COLO668 (cell line): ENCODE data around the gene MYO1D.
A peak's percentile ranks its signal among the peaks of the same experiment; 100 is the strongest.

ENCODE experiments used
- DNase-seq: peaks from one replicate; lab custom pipeline; 2025; ENCODE audit not compliant: unreplicated experiment; lab: John Stamatoyannopoulos, UW

MYO1D gene

DNA sequence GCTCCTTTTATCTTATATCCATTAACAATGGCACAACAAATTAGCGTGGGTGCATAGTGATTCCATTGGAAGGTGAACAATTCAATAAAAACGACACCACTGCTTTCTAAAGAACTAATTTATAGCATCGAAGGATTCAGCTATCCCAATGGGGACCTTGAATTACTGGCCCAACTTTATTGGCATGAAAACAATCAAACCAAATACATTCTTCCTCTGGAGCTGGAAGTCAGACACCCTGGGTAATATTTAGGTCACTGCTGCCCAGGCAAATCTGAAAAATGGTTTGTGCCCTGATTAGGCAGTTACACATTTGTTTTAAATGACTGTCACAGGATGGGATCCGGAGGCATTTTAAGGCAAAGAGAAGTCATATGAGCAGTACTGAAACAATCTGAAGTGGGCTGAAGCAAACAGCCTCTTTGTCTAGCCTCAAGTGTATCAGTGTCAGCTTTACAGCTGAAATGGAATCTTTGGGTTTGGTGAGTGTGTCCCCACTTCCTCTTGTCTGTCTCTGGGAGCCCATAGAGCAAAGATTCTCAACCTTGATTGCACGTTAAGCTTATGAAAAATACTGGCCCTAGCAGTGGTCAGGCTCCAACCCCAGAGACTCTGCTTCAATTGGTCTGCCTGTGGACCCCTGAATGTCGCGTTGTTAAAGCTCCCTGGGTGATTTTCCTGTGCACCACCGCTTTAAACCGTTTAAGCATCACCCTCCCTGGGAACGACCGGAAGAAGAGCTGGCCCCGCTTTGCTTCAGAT, 359.8 kb downstream of the MYO1D start:
- no peak for DNase-seq

DNA sequence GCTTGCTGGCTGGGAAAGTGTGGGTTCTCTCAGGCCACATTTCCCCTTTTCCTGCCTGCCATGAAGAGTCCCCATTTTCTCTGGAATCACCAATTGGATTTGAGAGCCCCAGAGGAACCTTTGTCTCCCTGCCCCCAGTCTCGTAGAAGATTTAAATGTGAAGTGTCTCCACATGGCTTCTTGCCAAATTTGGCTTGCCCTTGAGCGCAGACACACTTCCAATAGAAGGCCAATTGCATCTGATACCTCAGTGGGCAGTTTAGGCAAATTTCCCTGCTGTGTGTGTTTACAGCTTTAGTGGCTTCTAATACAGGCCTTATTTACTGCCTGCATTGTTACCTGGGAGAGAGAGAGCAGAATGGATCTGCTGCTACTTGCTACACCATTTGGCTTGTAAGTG, 360.5 kb downstream of the MYO1D start:
- peak; percentile 1 for DNase-seq

DNA sequence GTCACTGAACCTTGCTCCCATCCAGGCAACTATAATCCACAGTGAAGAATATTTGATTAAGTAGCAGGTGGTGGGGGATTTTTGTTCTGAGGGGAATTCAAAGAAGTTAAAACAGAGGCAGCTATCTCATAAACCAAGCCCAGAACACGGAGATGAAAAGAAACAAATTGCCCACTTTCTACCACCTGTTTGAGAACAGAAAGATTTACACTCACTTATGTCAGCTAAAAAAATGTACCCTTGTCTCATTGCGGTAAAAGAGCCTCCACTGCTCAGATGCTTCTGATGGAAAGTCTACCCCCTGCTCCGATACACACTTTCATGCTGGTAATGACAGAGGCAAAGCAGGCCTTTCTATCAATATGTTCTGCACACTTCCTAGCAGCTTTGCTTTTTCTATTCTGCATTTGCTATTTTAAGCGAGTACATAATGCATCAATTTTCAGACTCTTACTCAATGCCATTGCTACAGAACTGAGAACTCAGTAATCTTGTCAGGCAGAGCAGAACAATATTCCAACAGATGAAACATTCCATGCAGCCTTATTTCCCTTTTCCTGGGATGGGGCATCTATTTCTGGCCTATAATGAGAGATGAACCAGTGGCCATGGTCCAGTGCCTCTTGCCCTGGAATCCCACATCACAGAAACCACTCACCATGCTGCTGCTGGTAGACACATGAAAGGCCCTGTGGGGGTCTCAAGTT, 361.1 kb downstream of the MYO1D start:
- no peak for DNase-seq

DNA sequence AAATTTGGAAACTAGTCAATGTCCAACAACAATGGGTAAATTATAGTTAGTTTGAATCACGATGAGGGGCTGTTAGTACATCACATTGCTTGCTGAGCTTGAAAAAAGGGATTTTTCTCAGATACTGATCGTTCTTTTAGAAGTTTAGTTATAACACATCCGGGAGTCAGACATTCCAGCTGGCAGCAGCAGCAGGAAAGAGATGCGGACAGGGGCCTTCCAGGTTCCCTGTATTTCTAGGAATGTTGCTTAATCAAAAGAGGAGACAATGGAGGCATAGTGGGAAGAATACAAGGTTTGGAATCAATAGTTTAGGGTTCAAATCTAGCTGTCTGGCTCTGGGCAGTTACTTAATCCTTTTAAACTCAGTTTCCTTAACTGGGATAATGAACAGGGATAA, 362.3 kb downstream of the MYO1D start:
- no peak for DNase-seq

DNA sequence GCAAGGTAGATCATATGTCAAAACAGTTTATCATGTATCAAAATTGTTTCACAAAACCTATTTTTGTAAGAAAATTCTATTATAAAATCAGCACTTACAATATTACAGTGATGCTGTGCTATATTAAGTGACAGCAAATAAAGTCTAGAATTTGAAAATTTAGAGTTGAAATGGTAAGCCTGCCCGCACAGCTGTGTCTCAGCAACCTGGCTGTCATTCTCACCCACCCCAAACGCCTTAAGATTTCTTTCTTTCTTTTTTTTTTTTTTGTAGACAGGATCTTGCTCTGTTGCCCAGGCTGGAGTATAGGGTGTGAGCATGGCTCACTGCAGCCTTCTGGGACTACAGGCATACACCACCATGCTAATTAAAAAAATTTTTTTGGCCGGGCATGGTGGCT, 363.3 kb downstream of the MYO1D start:
- no peak for DNase-seq

DNA sequence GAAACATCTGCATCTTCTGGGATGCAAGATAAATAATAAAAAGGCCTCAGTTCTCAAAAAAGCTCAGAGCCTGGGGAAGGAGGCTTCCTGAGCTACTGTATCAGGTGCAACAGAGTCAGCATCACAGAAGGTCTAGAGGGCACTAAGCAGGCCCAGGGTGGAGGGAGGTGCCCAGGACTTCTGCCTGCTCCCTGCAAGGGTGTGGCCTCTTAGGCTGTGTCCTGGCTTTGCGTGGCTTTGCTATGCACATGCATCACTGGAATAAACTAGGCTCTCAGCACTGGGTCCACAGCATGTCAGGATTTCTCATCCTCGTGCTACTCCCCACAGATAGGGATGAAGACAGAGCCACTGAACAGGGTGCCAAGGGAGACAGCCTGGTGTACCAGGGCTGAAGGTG, 364.6 kb downstream of the MYO1D start:
- DNase-seq, result no peak

DNA sequence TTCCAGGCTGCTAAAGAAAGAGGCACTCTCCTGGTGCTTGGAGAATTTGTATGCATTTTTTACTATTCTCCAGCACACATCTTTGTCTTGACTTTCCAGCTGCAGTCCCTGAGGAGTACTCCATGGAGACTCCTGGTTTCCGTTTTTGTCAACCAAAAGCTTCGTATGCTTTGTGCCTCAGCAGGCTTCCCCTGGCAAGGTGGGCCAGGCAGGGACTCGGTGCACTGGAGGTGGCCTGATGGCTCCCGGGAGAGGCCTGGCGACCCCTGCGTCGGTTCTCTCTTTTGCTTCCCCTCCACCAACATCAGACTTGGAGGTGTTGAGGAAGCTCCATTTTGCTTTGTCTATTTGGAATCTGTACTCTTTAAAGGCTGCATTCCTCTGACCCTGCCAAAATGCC, 366.5 kb downstream of the MYO1D start:
- DNase-seq, result no peak

DNA sequence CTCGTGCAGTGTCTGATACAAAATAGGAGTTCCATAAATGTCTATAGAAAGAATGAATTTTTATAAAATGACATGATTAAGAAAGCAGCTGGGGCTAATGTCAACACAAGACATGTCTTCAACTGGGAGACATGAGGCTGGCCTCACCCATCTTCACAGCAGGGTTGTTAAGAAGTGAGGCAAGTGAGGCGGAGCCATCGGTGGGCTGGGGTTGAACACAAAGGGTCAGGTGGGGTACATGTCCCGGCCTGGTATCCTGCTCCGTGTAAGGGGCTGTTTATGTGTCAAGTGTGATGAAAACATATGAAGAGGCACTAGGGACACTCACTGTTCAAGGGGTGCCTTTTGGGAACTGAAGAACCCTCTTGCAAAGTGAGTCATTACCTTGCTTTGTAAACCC, 368.0 kb downstream of the MYO1D start:
- DNase-seq, result no peak

DNA sequence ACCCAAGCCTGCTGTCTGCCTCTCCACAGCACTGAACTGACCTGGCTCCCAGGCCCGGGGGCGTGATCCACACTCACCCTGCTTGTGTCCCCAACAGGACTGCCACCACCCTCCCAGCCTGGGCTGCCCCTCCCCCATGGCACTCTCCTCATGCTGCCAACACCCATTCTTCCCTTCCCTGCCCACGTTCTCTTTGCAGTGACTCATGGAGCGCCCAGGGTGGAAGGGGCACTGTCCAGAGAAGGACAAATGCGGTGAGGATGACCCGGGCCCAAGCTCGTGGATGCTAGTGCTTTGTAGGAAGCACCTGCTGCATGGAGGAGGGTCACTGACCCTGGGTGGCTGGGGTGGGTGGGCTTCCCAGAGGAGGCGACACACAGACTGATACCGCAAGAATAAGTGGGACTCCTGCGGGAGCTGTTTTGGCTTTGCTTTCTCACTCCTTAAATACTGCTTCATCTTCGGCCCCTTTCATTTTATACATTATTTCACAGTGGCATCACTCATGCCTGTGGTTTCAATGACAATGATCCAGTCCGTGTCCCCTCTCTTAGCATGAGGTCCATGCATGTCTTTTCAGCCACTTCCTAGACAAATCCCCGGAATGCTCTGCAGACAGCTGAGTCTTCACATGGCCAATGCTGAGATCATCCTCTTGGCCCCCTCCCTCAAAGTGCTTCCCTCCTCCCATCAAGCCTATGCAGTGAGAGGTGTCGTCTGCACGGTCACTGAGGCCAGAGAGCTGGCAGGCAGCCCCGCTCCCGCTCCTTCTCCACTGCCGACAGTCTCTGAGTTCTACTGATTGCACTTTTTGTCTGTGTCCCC, 372.5 kb downstream of the MYO1D start:
- no peak for DNase-seq

DNA sequence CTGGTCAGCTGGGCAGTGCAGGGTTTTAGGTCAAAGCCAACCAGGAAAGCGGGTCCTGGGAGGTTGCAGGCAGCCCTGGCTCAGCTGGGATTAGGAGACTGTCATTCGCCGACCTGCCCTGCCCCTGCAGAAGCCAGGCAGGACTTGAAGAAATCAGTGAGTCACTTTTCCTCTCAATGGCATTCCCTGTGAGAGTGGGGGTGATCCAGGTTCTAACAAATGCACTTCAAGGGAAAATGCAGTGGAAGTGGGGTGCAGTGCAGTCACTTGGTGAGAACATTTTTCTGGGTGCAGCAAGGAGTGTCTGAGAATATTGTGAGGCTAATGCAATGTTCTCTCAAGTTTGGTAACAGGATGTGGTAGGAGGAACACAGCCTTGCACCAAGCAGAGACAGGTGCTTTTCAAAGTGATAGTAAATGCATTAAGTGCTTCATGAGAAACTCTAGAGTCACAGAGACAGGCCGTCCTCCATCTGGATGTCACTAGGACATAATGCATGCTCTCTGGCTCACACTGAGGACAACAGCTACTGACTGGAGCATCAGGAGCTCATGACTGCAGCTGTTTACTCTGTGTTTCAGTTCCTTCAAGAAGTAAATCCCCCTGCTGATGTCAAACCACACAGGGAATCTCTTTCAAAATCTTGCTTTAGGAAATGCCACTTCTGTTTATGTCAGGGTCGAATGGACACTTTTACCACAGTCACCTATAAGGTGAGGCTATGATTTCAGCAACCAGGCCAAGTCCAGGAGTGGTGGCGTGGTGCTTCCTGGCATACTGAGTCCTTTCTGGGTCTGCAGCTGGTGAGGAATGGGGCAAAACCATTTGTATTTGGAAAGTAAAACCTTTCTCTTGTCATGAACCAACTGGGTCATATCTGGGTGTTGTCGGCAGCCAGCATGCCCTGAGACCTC, 373.4 kb downstream of the MYO1D start:
- DNase-seq, result no peak

DNA sequence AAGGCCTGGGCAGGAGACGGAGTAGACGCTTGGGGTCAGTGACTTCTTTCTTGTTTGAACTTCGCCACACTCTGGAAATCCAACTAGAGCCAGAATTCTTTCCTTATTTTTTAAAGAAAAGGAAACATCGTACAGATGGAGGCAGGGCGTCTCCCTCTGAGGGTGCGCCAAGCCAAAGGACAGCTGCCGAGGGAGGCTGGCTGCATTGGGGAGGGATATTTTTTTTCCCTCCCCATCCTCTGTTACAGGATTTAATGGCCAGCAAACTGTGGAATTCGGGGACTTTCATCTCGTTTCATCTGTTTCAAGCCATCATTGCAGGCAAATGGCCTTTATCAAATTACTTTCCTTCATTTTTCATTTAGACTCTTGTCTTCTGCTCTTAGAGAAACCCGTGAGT, 374.2 kb downstream of the MYO1D start:
- DNase-seq, result no peak

DNA sequence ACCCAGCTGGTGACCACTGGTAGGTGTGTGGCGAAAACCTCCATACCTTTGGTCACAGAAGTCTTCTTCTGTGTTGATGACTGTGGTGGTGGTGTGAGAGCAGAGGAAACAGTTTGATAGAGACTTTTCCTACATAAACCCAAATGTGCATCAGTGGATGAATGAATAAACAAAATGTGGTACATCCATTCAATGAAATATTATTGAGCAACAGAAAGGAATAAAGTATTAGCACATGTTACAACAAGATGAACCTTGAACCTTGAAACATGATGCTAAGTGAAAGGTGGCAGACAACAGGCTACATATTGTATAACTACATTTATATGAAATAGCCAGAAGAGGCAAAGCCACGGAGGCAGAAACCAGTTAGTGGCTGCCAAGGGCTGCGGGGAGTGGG, 374.9 kb downstream of the MYO1D start:
- no peak for DNase-seq

DNA sequence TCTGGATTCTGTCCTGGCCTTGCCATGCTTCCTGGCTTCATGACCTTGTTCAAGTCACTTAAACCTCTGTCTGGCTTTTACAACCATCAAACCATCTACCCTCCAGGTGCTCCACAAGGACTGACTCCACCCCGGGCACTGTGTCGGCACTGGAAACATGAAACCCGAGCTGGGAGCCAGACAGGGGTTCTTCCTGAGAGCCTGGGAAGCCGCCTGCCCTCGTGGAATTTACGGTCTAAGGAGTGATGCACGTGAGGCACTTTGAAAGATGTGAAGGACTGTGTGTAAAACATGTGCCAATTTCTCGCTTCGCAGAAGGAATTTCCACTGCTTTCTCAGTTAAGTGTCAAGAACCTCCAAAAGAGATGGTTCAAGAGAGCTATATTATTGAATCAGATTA, 378.5 kb downstream of the MYO1D start:
- peak; percentile 38 for DNase-seq

DNA sequence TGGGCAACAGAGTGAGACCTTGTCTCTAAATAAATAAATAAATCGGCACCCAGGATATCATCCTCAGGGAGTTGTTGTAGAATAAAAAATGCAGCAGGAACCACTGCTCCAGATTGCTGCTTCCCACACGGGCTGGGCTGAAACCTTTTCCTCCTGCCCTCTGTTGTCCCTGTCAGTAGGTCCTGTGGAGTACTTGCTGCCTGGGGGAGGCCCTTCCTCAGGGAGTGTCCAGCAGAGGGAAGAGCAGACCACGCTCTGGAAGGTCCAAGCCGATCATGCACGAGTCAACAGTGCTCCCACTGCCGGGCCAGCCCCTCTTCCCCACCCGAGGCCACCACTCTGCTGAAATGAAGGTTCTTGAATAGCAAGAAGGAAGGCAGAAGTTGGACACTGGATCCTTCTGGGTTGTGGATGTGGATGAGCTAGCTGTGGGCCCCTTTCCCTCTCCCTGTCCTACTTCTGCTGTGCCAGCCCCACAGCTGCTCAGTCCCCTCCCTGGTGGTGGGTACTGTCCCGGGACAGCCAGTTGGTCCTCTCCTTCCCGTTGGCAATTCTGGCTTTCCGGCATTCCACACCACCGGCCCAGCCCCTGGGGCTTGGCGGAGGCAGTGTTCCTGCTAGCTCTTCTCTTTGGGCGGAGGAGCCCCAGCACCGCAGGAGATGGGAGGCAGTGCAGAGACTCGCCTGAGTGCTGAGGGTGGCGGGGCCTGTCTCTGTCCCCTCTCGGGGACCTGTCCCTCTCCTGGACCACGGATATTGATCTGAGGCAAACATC, 379.3 kb downstream of the MYO1D start:
- DNase-seq, result no peak

DNA sequence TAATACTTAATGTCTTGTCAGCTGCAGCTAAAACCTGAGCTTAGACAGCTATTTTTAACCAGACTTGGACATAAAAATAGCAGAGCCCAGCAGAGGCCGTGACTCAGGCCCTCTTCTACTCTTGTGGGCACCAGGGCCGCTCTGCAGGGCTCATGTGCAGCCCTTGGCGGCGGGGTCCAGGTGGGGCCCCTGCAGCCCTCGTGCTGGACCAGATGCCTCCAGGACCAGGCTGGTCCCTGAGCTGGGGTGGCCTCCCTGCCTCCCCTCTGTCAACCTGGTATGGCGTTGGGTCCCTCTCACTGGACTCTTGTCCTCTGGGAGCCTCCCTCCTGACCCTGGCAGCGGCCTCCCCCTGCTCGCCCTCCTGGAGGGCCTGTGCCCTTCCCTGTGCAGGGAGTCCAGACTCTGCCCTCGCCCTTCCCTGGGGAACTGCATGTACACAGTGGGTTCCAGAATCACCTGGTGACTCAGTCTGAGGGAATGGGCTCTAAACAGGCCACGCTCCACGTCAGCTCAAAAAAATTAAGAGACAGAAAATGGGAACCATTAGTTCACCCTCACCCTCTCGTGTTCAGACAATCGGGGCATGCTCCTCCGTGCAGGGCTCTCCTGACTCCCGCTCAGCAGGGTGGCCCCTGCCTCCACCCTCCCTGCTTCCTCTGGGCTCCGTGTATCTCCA, 380.4 kb downstream of the MYO1D start:
- DNase-seq, result no peak

DNA sequence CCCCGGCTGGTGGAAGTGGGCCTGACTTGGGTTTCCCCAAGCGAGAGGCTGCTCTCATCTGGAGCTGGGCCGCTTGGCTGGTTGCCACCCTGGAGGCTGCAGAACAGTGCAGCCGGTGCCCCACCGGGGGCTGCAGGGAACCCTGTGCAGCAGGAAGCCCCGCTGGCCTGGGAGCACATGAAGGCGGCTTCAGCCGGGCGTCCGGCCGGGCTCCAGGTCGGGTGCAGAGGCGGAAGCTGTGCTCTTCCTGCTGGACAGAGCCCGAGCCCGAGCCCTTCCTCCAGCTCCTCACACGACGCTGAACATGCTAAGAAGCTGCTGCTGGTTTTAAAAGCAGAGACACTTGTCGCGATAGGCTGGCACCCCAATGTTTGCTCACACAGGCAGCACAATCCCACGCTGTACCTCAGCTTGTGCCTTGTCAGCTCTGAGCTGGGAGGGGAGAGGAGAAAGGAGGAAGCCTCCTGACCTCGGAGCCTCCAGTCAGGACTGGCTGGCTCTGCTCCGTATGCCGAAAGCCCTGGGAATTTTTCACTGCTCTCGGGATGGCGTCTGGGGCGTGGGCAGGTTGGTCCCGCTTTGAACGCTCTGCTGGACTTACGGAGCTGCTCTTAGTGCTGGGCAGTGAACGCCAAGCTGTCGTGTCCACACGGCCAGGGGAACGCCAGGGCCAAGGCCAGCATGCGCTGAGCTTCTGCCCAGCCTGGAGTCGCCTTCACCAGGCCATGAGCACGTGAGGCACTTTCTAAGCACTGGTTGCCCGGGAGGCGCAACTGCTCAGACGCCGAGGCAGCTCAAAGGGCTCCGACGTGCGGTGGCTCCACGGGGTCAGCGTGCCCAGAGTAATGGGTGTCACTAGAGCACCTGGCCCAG, 381.3 kb downstream of the MYO1D start:
- no peak for DNase-seq

DNA sequence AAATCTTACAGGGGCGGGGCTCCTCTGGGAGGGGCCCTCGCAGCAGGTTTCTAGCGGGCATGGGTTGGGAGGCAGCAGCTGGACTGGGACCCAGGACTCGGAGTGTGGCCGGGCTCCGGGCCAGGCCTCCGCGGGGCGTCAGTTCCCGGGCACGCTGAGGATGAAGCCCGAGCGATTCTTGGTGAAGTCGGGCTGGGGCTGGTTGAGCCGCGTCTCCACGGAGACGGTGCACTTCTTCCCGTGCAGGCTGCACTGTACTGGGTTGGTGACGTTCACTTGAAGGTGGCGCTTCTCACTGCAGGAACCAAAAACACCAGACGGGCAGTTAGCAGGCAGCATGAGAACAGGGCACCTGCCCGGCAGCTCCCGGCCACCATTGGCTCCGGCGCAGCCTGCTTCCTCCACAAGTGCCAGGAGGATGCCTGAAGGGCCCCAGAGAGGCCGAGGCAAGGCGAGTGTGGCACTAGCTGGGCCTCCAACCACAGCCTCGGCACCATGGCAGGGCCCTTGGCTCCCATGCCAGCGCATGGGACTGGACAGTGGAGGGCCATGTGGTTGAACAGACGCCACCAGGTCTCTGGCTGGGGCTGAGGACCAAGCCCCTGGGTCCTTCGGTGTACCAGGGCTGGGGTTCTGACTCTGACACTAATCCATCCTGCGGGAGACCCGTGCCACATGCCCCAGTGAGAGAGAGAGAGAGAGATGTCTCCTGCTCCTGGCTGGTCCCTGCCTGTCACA, 382.1 kb downstream of the MYO1D start:
- no peak for DNase-seq

DNA sequence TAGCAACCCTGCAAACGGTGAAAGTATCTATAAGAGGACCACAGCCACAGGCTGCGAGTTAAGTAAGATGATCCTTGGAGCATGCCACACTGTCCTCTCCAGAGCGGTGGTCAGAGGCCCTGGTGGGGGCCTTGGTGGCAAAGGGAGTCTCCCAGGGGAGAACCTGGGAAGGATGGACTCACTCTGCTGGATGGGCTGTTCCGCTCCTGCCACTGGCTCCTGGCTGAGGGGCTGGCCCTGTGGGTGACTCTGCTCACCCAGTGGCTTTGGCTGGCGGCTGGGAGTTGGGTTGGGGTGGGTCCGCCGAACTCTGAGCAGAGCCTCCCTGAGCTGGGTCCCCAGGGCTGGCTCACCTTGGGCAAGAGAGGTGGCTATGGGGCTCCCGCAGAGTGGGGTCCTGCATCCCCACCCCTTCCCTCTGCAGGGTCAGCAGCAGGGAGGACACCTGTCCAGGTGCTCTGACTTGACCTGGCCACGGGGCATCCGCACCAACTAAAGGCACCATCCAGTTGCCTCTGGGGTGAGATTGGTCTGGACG, 382.9 kb downstream of the MYO1D start:
- DNase-seq, result no peak
